GM21367 (cell line): Measurements from ENCODE around the gene PLCB4.

Source experiments
- ATAC-seq: cut with Tn5 transposase; IDR thresholded peaks from one replicate; pipeline ENCODE4 v1.9.1; 2021; ENCODE audit not compliant: unreplicated experiment

PLCB4 gene

GRCh38 chr20:9301129-9302090 is 232.5 kb downstream of the PLCB4 start:
- ATAC-seq: no peak

DNA sequence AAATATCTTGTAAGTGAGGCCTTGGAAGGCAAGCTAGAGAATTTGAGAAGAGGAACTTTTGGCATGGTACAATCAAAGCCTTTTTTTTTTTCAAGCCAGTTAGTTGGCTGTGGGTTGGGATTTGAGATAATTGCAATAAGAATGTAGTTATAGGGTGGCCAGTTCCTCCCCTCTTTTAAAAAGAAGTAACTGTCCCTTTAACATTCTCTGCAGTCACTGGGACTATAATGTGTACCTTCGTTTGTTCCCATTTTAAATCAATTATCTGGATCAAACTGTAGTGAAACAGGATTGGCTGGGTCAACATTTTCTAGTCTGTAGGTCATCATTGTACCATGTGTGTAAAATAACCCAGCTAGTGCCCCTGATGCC is 233.2 kb downstream of the PLCB4 start:
- no peak for ATAC-seq

GRCh38 chr20:9306521-9306920 is 237.6 kb downstream of the PLCB4 start:
- ATAC-seq: no peak

DNA sequence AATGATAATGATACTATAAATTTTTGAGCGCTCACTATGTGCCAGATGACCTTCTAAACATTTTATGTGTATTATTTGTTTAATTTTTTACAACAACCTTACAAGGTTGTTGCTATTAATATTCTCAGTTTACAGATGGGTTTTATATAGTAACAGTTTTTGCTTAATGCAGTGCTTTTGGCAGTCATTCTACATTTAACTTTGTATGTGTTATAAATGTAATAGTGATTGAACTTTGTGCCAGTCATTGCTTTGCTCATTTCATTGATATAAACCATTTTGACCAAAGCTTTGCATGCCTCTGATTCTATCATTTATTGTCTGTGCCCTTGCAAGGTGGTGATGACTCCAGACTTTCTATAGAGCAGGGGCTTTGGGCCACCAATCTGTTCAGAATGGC is 239.2 kb downstream of the PLCB4 start:
- ATAC-seq: no peak

GRCh38 chr20:9311132-9311531 is 242.2 kb downstream of the PLCB4 start:
- no peak for ATAC-seq

DNA sequence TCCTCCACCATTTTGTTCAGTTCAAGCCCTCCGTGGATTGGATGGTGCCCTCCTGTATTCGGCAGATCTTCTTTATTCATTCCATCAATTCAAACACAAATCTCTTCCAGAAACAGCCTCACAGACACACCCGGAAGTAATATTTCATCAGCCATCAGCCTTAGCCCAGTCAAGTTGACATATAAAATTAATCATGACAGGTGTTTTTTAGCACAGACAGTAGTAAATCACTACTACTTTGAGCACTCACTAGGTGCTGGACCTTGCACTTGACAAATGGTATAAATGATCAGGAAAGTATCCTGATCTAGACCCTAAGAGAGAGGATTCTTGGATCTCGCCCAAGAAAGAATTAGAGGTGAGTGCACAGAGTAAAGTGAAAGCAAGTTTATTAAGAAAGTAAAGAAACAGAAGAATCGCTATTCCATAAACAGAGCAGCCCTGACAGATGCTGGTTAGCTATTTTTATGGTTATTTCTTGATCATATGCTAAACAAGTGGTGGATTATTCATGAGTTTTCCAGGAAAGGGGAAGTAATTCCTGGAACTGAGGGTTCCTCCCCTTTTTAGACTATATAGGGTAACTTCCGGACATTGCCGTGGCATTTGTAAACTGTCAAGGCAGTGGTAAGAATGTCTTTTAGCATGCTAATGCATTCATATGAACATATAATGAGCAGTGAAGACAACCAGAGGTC is 250.9 kb downstream of the PLCB4 start:
- no peak for ATAC-seq

- ATAC-seq: no peak
These were observed 252.1 kb downstream of the PLCB4 start for GRCh38 chr20:9321007-9321406.

- no peak for ATAC-seq
These were observed 253.8 kb downstream of the PLCB4 start for GRCh38 chr20:9322661-9323060.

GRCh38 chr20:9323622-9324021 is 254.7 kb downstream of the PLCB4 start:
- no peak for ATAC-seq

- no peak for ATAC-seq
These were observed 260.6 kb downstream of the PLCB4 start for GRCh38 chr20:9329355-9330101.

DNA sequence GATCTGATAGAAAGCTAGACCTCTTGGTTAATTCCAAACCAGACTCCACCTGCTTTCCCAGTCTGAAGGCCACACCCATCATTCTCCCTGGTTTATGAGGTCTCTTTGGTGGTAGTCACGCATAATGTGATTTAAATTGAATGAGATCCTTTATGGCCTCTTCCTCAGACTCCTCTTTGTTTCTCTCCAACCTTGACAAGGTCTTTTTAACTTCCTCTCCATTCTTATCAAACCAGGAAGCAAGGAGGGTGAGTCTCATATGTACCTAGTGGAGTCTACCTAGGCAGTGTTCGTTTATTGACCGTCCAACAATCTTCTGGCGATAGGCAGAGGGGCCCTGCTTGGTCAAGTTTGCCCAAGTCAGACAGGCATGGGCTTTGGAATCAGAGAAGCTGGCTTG is 261.3 kb downstream of the PLCB4 start:
- ATAC-seq: no peak

DNA sequence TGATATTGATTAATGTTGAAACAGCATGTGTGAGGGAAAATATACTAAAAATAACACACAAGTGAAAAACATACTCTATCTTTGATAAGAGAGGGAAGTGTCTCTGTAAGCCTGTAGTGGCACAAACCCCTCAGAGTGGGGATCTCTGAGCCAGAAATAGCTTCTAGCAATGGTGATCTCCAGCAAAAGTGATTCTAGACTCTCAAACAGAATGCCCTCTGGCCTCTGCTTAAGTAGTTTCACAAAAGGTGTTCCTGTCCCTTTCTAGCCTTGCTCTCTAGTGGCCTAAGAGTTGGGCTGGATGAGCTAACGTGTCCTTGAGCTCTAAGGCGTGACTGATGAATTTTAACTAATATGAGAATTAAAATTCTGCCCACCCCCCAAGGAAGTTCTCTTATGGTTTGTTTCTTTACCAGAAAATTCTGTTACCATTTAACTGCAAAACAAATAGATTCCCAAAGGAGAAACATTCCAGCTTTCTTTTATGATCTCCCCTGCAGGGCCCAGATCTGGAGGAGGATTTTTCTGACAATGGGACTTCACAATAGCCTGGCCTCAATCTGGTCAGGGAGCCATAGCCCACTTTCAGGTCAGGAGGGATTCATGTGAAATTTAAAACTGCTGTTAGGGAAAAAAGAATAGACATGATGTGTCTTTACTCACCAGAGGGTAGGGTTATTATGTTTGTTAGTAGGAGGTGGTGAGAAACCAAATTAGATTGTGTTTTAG is 263.0 kb downstream of the PLCB4 start:
- no peak for ATAC-seq

GRCh38 chr20:9332791-9333479 is 264.0 kb downstream of the PLCB4 start:
- ATAC-seq: no peak

- no peak for ATAC-seq
These were observed 266.0 kb downstream of the PLCB4 start for GRCh38 chr20:9334866-9335265.

- no peak for ATAC-seq
These were observed 269.2 kb downstream of the PLCB4 start for GRCh38 chr20:9338101-9338500.

DNA sequence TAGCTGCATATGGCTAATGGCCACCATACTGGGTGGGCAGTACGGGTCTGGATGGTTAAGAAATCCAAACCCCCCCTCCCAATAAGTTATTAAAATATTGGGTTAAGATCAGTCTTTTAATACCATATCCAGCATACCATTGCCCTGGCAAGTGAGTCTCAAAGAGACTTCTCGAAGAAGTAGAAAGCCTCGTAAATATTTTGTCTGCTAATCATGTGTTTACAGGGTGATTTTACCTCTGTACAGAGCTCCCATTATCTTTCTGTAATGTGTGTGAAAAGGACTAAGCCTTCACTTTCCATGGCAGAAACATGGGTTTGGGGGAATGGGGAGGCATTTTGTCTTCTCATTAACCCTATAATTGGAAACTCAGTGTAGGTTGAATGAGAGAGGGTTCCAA is 270.8 kb downstream of the PLCB4 start:
- no peak for ATAC-seq

DNA sequence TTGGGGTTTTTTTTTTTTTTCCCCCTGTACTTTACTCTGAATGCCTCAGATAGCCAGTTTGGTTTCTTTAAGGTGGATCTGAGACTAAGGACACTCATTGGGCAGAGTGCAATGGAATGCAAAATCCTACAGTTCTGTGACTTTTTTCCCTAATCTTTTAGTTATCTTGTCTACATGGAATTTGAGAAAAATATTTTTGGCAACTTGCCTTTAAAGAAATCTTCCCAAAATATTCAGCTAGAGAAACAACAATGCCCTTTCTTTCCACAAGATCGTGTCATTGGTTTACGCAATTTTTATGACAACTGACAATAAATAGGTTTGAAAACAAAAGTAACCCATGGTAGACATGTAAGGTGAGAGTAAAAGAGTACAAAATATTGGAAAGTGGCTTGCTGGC is 273.8 kb downstream of the PLCB4 start:
- no peak for ATAC-seq

GRCh38 chr20:9344083-9344920 is 275.4 kb downstream of the PLCB4 start:
- no peak for ATAC-seq

DNA sequence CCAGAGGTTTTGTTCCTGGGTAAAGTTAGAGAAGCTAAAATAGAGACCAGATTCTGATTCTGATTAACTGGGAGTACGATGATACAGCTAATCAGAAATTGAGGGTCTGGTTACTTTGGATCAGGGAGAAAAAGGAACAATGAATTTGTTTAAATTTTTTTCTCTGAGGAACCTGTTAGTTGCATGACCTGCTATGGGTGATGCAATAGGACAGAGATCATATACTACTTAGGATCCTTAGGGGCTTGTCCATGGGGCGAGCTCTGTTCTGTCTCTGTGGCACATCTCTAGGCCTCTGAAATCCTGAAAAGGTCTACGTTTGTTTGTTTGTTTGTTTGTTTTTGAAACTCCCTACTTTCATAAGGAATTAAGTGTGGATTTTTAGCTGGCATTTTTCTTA is 279.4 kb downstream of the PLCB4 start:
- no peak for ATAC-seq
